Cardiac muscle cell (in vitro differentiated cells and primary cell): Measurements from ENCODE around the gene CAMK2D. TPM values are rescaled to one million over a fixed set of nuclear protein-coding genes. Genes with fewer than 3 reads are reported as not detected.

Experiments used
- DNase-seq, 2 donors: peaks; one replicate each; pipeline versions ENCODE4 v3.0.0 to v3.0.0-alpha.2; 2010 to 2017; ENCODE audit warnings: low read depth in 1 of 2, low spot score in 1 of 2
- H3K27ac ChIP-seq: fragments of 200-600 bp; sonication (generic); 2 replicates; pipeline ENCODE4 v1.5.1; 2016
- H3K27me3 ChIP-seq: fragments of 200-600 bp; sonication (generic); 2 replicates; pipeline ENCODE4 v1.6.0; 2016; ENCODE audit warnings: control low read depth
- H3K36me3 ChIP-seq: fragments of 200-600 bp; sonication (generic); 2 replicates; pipeline ENCODE4 v1.5.1; 2016; ENCODE audit warnings: control low read depth
- H3K4me1 ChIP-seq: fragments of 200-600 bp; sonication (generic); 2 replicates; pipeline ENCODE4 v1.8.1; 2017; ENCODE audit warnings: low read depth, mild to moderate bottlenecking, mixed run types
- H3K4me3 ChIP-seq: fragments of 200-600 bp; sonication (generic); 2 replicates; pipeline ENCODE4 v1.5.1; 2016; ENCODE audit warnings: mild to moderate bottlenecking
- H3K9me3 ChIP-seq: fragments of 200-600 bp; sonication (generic); 2 replicates; pipeline ENCODE4 v1.5.1; 2017; ENCODE audit warnings: low read depth, mild to moderate bottlenecking, control low read depth
- CTCF ChIP-seq: IDR thresholded peaks from 2 replicates; pipeline ENCODE4 v1.5.1; 2012; ENCODE audit warnings: low read depth, mild to moderate bottlenecking, low read length
- polyA plus RNA-seq: library from polyadenylated mRNA; unstranded; fragments of >200 nt; fragmentation: Nextera tagmentation; extraction: Ambion mirVana; gene quantifications from 2 replicates; pipeline ENCODE4 v1.2.1, GENCODE V29; 2016
- total RNA-seq: library from RNA; depleted of rRNA; stranded (reverse); fragments of >200 nt; gene quantifications from 2 replicates; pipeline ENCODE4 v1.2.3, GENCODE V29; 2016

Gene CAMK2D
- total and polyA plus RNA-seq, 2 experiments from 2014 or later = 60.6 to 84.7 TPM

- Histone ChIP-seq H3K4me3 (no peak overlapping the region), H3K27me3 (no peaks in the 10 kb centered on the region), H3K9me3 (no peaks in the 10 kb centered on the region), H3K4me1 (peaks cover 4% of the 10 kb centered on the region), H3K27ac (no peak overlapping the region), H3K36me3 (no peaks in the 10 kb centered on the region)
- TF ChIP-seq CTCF = no peak
- DNase-seq = no peak
Measured at GRCh38 chr4:113633467-113633866, 128.1 kb downstream of the CAMK2D start.

GRCh38 chr4:113628711-113629110 is 132.8 kb downstream of the CAMK2D start:
- Histone ChIP-seq H3K9me3 (no peaks in the 10 kb centered on the region), H3K4me3 (no peak overlapping the region), H3K27me3 (no peaks in the 10 kb centered on the region), H3K4me1 (peaks cover 14% of the 10 kb centered on the region), H3K27ac (no peak overlapping the region), H3K36me3 (no peaks in the 10 kb centered on the region)
- no peak for TF ChIP-seq CTCF
- no peak for DNase-seq

- peaks cover 14% of the 10 kb centered on the region for H3K4me1 ChIP-seq
- TF ChIP-seq CTCF = no peak
- no peak overlapping the region for H3K4me3 ChIP-seq
Measured at GRCh38 chr4:113627321-113627720, 134.2 kb downstream of the CAMK2D start.

GRCh38 chr4:113625902-113626301 is 135.6 kb downstream of the CAMK2D start:
- Histone ChIP-seq H3K36me3 (no peaks in the 10 kb centered on the region), H3K27me3 (no peaks in the 10 kb centered on the region), H3K27ac (no peak overlapping the region), H3K4me3 (no peak overlapping the region), H3K9me3 (no peaks in the 10 kb centered on the region), H3K4me1 (peaks cover 14% of the 10 kb centered on the region)
- TF ChIP-seq CTCF = no peak
- no peak for DNase-seq

More at GRCh38 chr4:113627321-113627720, 134.2 kb downstream of the CAMK2D start:
- no peak overlapping the region for H3K27ac ChIP-seq
- H3K36me3 ChIP-seq = no peaks in the 10 kb centered on the region
- no peaks in the 10 kb centered on the region for H3K27me3 ChIP-seq
- DNase-seq = no peak
- no peaks in the 10 kb centered on the region for H3K9me3 ChIP-seq

- Histone ChIP-seq H3K27ac (no peak overlapping the region), H3K9me3 (no peaks in the 10 kb centered on the region), H3K4me3 (no peak overlapping the region), H3K27me3 (no peaks in the 10 kb centered on the region), H3K36me3 (no peaks in the 10 kb centered on the region), H3K4me1 (peaks cover 8% of the 10 kb centered on the region)
- no peak for TF ChIP-seq CTCF
- no peak for DNase-seq
Measured at GRCh38 chr4:113623274-113623894, 138.2 kb downstream of the CAMK2D start.

GRCh38 chr4:113621633-113622032 is 139.9 kb downstream of the CAMK2D start:
- TF ChIP-seq CTCF = no peak
- Histone ChIP-seq H3K4me3 (no peak overlapping the region), H3K4me1 (no peaks in the 10 kb centered on the region), H3K9me3 (no peaks in the 10 kb centered on the region), H3K27me3 (no peaks in the 10 kb centered on the region), H3K27ac (no peak overlapping the region), H3K36me3 (no peaks in the 10 kb centered on the region)
- no peak for DNase-seq
